GM11168 (cell line): ENCODE measurements around the gene FAM3C.

Source experiments
- in situ Hi-C: fragments of 300-500 bp; cut with MboI; formaldehyde crosslinking; loops from one replicate; pipeline ENCODE4 v1.12.0; 2022; ENCODE audit warnings: low sequenced_read_pairs; ENCODE audit not compliant: unreplicated experiment

FAM3C gene

DNA sequence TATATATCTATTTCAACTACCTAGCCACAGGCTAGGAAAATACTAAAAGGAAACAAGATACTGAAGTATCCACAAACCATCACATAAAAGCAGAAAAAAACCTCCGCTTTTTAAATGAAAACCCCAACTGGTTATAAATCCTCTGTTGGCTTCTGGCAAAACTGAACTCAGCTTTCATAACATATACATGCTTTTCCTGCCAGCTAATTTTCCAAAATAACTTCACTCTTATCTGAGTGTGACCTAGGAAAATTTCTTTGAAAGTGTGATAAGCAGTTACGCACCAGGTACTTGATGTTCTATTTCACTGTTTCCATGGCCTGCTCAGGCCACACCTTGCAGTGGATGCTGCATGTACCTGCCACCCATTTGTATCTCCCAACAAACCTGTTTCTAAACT, 11.8 kb downstream of the FAM3C start:
- in situ Hi-C loops = no loop called here

DNA sequence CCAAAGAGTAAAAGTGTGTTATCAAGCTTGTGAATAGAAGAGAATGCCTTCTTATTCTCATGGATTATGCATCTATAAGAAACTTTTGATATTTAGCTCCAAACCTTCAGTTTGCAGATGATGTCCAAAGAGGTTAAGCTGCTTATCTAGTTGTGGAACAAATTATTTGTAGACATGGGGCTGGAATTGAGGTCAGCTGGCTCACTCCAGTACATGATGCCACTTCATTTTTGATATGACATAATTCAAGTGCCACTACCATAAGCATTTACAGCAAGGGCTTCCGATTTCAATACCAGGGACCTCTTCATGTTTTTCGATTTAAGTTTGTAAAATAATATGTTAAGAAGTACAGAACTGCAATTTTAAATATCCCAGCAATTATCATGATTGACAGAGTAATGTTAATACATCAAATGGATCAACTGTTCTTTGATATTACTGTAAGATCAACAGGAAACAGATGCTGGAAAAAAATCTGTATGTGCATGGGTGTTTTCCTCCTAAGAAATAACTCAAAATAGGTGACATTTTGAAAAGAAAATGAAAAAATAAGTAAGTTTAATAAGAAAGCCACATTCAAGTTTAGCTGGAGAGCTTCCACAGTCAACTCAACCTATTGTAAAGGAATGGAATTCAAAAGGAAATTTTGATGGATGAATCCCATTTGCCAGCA, 12.7 kb downstream of the FAM3C start:
- in situ Hi-C loops = no loop called here

DNA sequence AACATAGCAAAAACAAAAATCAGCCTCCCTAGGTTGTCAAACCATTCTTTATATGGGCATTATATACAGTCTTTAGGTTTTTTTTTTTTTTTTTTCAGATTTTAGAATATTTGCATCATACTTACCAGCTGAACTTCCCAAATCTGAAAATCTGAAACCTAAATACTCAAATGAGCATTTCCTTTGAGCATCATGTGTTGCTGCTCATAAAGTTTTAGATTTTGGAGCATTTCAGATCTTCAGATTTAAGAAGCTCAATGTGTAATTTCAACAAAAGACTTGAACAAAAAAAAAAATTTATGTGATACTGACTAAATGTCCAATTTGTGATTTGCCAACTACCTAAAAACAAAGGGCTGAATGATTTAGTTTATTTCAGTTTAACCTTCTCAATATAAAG, 13.6 kb downstream of the FAM3C start:
- in situ Hi-C loops = no loop called here

DNA sequence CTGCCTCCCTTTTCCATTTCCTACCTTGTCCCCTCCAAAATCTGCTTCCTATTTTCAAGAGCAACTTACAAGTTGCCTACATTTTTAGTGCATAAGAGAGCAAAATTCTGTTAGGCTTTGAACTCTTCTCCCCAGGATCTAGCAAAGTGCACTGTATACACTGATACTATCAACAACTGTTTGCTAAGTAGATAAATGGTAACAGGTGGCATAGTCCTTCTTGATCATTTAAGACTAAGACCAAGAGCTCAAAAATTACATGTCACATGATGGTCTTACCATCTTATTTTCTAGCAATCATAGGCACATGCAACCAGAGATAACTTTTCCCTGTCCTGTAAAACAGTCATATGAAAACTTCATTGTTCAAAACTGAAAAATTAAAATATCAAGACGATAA, 16.2 kb downstream of the FAM3C start:
- in situ Hi-C loops = no loop called here

DNA sequence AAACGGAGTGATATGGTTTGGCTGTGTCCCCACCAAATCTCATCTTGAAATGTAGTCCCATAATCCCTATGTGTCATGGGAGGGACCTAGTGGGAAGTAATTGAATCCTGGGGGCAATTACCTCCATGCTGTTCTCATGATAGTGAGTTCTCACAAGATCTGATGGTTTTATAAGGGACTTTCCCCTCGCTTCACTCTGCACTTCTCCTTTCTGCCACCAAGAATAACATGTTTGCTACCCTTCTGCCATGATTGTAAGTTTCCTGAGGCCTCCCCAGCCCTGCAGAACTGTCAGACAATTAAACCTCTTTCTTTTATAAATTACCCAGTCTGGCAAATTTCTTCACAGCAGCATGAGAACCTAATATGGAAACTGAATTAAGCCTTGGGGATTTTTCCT, 19.1 kb downstream of the FAM3C start:
- in situ Hi-C loops = no loop called here

DNA sequence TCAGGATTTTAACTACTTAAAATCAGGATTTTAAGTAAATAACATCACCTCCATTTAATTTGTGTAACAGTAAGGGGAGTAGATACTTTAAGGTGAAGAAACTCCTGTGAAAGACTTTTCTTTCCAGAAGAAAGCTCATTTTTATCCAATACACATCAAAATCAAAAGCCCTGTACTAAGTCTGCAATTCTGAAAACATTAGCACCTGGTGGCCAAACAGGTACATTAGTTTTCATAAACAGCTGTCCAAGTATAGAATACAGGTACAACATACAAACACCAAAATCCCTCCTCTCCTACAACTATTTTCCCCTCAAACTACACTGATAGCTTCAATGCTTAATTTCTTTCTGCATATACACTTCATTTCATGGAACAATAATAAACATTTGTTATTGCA, 22.9 kb downstream of the FAM3C start:
- in situ Hi-C loops = loop anchor here (25.0 kb wide), 1 partner anchor 386 kb away; the partner anchor contains the start of gene CPED1

DNA sequence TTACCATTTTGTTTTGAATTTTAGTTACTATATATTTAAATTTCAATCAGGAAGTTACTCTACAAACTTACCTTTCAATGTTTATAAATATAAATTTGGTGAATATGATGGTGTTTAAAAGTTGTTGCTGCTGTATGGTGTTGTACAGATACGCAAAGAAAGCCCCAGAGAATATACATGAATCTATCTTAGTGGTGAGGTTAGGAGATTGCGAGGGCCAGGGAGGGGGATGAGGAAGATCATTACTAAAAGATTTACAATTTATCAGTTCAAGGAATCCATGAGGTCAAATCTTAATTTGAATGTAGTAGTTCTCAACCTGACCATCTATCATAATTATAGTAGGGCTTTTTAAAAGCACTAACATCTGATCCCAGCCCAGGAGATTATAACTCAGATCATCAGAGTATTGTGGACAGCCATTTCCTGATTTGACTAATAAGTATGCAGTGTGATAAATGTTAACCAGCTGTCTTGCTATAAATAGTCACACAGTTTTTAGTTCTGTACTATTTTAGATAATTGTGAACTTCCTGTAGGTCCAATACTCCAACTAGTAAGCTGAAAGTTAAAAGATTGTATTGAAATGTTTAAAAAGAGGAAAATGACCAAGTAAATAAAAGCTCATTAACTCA, 23.6 kb downstream of the FAM3C start:
- in situ Hi-C loops = loop anchor here (25.0 kb wide), 1 partner anchor 385 kb away; the partner anchor contains the start of gene CPED1

DNA sequence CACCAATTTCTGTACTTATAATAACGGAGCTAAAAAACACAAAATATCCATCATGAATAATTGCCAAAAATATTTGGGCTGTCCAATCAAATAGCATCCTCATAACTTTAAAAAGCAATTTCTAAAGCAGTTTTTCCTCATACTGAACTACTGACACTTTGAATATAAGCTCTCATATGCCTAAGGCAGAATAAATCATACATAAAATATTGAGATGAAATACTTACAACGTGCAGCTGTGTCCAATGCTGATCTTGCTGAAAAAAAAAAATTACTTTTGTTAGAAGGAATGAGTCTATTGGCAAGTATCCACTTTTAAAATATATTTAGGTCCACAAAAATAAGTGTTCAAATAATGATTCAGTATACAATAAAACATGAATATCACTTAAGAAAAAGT, 24.2 kb downstream of the FAM3C start:
- in situ Hi-C loops = loop anchor here (25.0 kb wide), 1 partner anchor 385 kb away; the partner anchor contains the start of gene CPED1

DNA sequence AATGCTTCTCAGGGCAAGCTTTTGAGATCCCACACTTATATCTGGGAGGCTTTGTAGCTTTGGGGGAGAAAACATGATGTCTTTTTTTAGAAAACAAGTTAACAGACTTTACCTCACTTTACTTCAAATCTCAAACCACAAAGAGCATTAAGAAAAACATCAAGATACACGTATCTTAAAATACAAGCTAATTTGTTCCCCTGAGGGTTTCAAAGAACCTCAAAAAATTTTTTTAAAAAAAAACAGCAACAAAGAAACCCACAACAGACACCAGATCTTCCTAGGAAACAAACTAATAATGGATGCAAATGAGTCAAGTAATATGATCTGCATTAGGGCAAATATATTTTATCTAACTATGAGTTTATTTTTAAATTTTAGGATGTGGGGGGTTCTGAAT, 24.7 kb downstream of the FAM3C start:
- in situ Hi-C loops = loop anchor here (25.0 kb wide), 1 partner anchor 384 kb away; the partner anchor contains the start of gene CPED1

DNA sequence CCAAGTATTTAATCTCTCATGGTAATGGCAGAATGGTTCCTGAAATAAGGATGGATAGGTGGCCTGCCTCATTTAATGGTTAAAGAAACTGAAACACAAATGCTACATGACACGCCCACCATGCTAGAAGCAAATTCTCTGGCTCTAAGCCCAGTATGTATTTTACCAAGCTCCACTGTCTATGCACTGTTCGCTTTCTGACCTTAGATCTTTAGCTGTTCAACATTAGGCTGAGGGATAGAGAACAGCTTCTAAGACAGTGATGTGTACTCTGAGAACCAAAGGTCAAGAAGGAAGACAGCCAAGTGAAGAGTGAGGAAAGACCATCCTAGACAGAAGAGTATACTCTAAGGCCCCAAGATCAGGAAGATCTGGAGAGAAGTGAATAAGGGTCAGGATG, 26.6 kb downstream of the FAM3C start:
- in situ Hi-C loops = loop anchor here (5.0 to 25.0 kb wide), 2 partner anchors 178 to 382 kb away; partner anchors contain the start of gene CPED1

DNA sequence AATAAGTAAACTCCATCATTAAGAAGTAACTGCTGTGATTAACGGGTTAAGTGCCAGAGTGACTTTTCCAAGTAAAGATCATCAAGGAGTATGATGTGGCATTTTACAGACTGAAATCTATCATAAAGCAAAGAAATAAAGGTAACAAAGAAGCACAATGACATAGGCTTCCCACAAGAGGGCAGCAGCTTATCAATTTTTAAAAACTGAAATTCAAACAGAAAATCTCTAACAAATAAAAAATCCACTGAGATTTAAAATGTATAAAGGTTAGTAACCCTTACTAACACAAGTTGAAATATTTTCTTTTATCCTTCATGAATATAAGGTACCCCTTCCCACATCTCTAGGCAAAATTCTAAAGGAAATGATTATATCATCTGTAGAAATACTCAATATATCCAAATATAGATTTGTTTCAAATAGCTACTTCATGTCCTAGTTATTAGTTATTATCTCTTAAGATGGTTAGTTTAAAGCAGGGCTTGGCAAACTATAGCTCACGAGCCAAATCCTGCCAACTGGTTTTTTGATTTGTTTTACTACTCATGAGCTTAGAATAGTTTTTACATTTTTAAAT, 29.2 kb downstream of the FAM3C start:
- in situ Hi-C loops = loop anchor here (5.0 to 25.0 kb wide), 2 partner anchors 180 to 380 kb away; partner anchors contain the start of gene CPED1

DNA sequence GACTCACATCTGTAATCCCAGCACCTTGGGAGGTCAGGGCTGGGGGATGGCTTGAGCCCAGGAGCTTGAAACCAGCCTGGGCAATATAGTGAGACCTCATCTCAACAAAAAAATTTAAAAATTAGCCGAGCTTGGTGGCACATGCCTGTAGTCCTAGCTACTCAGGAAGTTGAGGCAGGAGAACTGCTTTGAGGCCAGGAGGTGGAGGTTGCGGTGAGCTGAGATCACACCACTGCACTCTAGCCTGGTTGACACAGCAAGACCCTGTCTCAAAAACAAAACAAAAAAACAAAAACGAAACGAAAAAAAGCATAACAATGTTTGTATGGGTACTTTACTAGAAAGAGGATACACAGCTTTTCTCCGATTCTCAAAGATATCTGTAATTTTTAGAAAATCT, 35.5 kb downstream of the FAM3C start:
- in situ Hi-C loops = loop anchor here (25.0 kb wide), 1 partner anchor 373 kb away; the partner anchor contains the start of gene CPED1

DNA sequence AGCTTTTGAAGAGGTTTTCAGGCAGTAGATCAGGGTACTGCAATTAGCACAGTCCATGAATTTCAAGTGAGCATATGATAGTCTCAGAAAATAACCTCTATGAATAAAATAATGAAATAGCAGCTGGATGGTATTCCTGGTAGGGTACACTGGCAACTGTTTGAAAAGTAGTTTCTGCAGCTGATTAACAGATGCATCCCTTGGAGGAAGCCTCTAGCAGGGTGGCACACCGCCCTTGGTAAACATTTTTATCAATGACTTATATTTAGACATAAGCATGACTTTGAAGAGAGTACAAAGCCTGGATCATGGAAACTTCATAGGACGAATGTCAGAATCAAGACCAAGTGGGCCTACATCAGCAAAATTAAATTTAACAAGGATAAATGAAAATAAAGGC, 40.5 kb downstream of the FAM3C start:
- in situ Hi-C loops = loop anchor here (25.0 kb wide), 1 partner anchor 368 kb away; the partner anchor contains the start of gene CPED1

DNA sequence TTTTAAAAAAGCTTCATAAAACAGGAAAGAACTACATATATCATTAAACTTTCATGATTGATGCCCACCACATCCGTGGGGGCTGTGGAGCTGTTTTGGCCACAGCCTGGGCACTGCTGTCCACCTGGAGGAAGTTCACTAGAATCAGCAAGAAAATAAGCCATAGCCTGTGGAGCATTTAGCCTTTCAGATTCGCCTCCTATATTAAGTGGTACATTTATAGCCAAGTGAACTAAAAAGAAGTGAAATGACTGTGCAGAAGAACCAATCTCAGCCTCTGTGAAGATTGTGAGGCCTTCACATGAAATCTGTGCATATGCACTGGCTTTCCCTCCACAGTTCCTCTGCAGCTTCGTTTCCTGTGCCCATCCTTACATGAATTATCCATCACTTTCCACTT, 43.8 kb downstream of the FAM3C start:
- in situ Hi-C loops = loop anchor here (25.0 kb wide), 1 partner anchor 365 kb away; the partner anchor contains the start of gene CPED1

DNA sequence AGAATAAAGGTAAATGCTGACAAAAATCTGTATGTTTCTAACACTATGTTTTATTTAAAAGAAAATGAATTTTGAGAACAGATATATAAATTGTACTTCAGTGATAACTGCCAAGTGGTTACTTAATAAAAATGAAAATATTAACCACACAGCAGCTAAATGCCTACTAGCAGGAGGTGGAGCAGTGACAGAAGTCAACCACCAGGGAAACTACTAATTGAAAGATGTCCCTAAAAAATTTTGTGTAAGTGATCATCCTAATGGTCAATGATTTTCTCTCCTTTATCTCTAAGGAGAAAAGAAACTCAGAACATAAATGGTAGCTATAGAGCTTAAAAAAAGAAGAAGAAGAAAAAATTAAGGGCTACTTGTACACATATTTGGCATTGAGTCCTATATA, 44.4 kb downstream of the FAM3C start:
- in situ Hi-C loops = loop anchor here (25.0 kb wide), 1 partner anchor 364 kb away; the partner anchor contains the start of gene CPED1

DNA sequence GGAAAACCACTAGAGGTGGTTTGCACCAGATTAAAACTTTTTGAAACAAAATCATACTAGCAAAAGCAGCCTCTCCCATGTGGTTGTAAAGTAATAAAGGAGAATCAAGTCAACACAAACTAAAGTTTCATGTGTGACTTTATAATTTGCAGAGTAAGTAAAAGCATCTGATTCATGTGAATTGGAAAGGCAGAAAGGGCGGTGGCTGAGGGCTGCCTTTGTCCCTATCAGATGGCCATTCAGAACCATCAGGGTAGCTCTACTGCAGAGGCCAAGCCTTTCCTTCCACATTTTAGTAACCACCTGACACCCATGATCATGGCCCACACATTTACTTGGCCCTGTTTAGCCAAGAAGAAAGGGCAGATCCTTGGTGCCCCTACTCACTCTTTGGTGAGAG, 51.6 kb downstream of the FAM3C start:
- in situ Hi-C loops = no loop called here

DNA sequence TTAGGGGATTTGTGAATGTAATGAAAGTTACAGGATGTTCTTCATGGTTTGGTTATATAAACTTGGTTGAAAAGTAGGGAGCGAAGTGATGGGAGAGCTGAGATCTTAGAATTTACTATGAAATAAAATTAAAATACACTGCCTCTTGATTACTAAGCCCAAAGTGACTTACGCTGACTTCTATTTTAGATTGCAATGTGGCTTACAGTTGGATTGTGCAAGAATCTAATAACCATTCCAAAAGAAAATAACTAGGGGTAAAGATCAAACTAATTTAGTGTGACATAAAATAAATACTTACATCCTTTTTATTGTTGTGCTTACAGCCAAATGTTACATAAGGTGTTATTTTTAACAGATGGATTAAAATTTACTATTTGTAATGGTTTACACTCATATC, 52.0 kb downstream of the FAM3C start:
- in situ Hi-C loops = no loop called here

DNA sequence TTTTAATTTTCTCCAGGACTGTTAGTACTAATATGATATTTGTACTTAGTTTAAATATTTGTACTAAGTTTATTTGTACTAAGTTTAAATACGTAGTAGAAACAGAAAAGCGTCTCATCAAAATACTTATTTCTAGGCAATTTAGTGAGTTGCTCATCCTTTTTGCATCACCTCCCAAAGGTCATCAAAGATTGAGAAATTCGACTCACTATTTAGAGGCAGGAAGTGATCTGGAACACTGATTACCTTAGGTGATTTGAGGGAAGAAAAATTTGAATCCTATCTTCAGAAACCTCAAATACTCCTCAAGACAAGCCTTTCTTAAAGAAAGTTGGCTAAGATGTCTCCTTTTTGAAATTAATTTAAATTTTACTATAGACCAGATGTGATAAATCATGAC, 52.8 kb downstream of the FAM3C start:
- in situ Hi-C loops = no loop called here

DNA sequence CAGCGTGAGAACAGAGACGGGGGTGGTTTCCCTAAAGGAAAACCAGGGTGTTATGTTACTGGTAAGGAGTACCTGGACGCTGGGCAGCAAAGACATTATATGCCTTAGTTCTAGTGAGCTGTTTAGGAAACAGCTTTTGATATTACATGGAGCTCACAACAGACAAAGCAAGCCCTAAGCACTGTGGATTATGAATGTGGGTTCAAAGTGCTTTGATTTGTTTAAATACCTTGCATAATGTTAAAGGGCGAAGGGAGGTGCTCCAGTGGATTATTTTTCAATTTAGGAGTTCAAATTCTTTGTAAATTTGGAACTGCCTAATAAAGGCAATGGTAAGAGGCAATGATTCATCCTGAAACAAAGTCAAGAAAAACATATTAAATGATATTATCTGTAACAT, 53.5 kb downstream of the FAM3C start:
- in situ Hi-C loops = no loop called here

DNA sequence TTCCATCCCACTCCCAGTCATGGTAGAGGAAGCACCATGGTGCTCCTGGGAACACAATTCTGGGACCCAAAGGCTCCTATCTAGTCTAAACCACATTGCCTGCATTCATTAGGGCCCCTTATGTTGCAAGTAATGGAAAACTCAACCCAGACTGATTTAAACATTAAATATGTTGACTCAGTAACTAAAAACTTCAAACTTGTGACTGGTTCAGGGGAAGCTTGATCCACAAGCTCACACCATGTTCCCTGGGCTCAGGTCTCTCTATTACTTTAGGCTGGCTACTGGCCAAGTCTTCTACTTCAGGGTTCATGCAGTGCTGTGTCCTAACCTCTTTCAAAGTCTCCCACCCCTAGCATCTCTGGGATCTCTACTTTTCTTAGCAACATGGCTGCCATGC, 54.2 kb downstream of the FAM3C start:
- in situ Hi-C loops = no loop called here

DNA sequence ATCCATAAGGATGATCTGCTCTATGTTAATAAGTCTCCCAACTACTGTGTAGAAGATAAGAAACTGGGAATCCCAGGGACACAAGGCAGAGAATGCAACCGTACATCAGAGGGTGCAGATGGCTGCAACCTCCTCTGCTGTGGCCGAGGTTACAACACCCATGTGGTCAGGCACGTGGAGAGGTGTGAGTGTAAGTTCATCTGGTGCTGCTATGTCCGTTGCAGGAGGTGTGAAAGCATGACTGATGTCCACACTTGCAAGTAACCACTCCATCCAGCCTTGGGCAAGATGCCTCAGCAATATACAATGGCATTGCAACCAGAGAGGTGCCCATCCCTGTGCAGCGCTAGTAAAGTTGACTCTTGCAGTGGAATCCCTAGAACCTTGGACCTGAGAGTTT, 57.0 kb downstream of the FAM3C start:
- in situ Hi-C loops = no loop called here
